Colon (tissue), 2 donors: ENCODE measurements around the gene BCOR.

Experiments
- FAIRE-seq: peaks from 2 replicates; lab custom pipeline; 2012; peaks lifted over from hg19 to GRCh38; lab: Jason Lieb, UNC
- donor health status: control.
- donor health status: control.

Gene BCOR

DNA sequence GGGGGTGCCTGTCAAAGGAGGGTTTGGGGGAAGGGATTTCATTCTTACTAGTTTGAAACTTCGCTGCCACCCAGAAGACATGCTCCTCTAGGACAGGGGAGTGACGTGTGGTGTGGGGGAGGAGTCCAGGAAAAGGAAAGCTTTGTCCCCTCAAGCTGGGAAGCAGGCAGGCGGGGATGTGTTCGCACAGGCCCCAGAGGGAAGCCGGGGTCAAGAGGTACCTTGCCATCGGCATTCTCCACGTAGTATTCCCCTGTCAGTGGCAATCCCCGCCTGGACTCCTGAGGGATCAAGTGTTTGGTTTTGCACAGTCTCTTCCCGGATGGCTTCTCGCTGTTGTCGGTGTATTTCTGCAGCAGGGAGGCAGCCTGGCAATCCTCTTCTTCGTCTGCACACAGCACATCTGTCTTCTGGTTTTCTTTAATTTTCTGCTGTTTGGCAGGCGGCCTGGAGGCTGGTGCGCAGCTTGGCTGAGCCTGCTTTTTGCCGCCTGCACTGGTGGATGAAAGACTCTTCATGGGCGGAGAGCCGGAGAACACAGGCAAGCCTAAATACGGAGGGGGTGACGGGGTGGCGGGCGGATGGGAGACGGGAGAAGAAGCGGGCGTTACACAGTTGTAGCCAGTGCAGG lies 35.1 kb downstream of the BCOR start:
- no peak for FAIRE-seq

DNA sequence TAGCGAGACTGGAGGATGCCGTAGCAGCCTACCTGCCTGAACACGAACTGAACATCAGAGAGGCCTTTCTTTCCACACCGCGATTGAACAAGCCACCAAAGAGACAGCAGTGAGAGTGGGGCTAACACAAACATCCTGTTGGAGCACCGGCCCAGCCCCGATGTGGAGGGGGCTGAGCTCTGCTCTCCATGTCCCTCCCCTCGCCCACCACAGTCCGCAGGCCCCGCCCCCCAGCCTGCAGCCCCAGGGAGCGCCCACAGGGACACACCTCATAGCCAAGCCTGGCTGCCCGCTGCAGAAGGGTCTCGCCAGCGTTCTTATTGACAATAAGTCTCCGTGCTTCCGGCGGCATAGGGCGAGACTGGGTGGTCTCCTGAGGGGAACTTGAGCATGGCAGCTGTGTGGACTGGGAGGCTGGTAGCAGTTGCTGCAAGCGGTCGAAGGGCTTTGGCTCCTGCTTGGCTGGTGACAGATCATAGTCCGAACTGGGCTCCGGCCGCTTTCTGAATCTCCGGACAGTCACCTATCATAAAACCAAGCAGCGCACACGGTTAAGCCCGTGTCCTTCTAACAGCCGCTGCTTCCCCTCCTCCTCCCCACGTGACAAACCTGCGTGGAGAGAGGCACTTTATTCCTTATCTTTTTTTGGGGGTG lies 35.8 kb downstream of the BCOR start:
- FAIRE-seq = no peak

DNA sequence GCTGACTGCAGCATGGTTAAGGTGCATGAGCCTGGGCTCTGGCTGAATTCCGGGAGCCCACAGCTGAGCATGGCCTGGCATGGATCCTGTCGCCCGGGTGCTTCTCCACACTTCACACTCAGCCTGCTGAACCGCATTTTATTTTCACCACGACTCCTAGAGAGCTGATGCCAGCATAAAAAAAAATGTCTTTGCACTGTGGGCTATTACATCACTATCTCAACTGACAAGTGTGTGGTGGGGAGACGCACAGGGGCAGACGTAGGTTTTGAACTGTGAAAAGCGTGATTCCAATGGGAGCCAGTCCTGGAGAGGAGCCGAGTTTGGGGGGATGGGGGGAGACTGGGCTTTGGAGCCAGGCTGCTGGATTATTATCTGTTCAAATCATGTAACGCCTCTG lies 36.8 kb downstream of the BCOR start:
- no peak for FAIRE-seq

DNA sequence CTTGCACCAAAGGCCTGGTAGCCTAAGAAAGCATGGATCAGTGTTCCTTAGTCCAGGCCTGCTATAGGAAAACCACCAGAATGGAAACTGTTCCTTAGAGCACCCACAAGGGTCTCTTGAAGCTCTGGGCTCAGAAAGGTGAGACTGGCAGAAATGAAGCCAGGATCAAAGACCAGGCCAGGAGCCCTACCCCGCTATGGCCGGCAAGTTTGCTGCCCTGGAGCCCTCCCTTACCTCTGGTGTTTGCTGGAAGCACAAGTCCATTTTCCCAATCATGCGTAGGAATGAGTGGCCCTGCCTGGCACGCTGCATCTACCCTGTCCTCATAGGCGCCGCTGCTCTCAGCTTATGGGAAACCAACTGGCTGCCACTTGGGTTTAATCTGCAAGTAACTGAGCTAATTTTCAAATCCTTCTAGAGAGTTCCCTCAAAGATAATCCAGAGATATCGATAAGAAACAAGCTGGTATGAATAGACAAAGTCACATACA lies 37.4 kb downstream of the BCOR start:
- no peak for FAIRE-seq

DNA sequence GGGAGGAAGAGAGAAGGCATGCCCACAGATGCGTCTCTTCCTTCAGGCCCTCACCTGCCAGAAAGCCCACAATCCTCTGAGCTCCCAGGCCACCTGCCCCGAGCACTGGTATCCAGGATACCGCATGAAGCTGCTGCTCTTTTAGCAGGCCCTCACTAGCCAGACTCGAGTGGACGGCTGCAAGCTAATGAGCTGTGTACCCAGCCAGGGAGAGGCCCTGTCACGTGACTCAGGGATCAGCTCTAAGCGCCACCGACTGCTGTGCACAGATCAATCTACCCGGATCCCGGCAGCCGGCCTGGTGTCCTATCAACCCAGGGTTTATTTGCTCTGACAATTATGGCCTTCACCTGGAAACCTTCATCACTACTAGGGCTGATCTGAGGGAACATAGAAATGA lies 39.0 kb downstream of the BCOR start:
- FAIRE-seq = no peak

DNA sequence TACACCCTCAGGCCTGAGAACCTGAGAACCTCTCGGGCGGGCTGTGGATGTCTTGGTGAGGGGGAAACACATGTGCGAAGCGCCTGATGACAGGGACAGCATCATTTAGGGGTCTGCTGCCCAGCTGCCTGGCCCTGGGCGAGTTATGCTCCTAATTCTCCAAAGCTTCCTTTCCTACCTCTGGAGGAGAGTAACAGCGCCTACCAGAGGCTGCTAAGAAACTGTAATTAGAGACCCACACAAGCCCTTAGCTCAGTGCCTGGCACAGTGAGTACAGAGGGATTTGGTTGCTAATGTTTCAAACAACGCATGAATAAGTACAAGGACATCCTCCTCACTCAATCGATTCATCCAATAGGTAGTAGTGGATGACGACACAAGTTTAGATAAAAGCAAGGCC lies 40.4 kb downstream of the BCOR start:
- FAIRE-seq = no peak

DNA sequence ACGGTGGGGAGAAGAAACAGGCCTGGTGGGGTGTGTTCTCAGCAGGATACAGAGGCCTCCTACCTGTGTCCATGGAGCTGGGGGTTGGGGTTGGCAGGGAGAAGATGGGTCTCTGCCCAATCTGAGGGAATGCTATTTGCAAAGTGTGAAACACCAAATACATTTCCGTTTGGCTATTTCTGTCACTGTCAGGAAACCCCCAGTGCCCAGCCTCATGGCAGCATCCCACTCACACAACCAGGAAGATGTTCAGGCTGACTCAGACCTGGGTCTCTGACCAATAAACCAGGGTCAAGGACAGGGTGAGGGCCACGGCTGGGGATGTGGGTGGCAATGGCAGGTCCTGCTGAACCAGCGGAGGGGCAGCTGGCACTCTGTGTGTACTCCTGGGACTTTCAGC lies 41.3 kb downstream of the BCOR start:
- no peak for FAIRE-seq

DNA sequence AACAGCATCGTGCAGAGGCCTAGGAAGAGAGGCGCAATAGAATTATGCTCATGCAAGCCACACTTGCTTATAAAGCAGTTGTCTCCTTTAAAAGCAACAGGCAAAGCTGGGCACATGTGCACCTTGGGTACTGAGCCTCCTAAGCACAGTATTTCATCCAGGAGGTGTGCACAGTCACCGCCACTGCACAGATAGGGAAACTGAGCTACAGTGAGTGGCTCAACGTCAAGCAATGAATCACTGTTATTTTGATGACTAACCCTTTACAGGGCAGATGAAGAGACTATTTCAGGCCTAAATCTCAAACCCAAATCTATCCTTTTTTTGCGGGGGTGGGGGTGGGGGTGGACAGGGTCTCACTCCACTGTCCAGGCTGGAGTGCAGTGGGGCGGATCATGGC lies 42.3 kb downstream of the BCOR start:
- FAIRE-seq = no peak

DNA sequence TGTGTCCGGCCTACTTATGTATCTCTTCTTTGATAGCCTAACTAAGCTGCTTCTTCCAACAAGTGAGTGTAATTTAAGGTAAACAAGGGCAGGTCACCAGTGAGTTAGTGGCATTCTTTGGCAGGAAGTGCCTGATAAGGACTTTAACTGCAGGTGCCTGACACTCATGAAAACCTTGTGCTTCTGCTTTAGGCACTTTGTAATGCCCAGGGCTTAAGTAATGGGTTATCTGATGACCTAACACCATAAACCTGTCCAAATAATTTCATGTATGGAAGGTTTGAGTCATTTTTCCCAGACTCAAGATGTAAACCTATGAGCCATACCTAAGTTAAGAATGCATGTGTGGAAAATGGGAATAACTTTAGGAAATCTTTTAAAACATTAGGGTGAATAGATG lies 43.0 kb downstream of the BCOR start:
- no peak for FAIRE-seq

DNA sequence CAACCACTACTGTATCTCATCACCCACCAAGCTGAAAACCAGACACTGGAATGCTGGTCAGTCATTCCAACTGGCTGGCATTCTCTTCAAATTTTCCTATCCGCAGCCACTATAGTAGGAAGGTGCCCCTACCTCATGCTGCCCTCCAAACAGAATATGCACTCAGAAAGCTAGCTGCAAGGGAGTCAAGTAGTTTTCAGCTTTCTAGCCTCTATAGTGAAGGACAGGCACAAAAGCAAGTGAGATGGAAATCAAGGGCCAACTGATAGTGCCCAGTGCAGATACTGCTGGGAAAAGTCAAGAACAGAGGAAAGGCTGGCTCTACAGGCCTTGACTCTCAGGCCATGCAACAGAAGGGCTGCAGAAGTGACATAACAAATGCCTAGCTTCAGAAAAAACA lies 47.2 kb downstream of the BCOR start:
- no peak for FAIRE-seq

DNA sequence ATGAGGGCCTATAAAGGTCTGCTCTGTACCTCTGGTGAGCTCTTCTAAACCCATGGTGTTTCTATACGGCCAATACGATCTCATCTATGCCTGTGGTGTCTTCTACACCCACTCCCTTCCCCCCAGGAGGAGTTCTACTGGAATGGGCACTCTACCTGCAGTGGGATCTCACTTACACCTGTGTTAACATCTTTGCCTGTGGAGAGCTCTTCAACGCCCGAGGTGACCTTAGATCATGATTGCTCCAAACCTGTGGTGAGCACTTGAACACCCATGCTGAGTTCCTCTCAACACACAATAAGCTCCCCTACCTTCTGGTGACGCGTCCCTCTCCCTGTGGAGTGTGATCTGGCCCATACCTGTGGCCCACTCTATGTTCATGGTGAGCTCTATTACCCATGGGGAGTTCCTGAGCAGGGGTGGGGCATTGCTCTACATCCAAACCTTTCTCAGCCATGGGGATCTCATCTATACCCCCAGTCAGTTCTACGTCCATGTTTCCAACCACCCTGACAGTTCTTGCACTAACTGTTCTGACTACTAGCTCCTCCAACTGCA lies 48.6 kb downstream of the BCOR start:
- no peak for FAIRE-seq

DNA sequence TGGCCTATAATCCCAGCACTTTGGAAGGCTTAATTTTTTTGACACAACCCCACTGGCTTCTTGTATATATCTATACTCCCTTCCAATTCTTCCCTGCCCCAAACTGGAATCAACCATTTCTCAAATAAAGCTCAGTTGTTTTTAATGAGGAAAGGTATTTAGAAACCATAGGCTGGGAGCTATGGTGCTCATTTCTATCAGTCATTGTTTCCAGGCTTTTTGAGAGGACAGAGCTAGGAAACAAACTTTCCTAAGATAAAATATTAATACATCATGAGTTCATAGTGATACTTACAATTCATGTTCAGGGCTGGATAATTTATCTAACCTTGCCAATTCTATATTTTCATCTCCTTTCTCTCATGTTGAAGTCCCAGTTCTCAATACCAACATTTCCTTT lies 50.3 kb downstream of the BCOR start:
- FAIRE-seq = no peak

DNA sequence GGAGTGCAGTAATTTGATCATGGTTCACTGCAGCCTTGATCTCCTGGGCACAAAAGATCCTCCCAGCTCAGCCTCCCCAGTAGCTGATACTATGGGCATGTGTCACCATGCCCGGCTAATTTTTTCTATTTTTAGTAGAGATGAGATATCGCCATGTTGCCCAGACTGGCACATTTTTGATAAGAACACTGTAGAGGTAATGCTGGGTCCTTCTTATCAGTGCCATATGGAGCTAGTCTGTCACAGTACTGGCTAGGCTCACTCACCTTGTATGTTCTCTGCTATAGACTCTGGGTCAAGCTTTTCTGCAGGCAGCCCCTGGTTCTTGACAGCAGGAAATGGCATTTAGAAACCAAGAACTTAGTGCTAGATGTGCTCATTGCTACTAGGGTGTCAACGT lies 53.9 kb downstream of the BCOR start:
- no peak for FAIRE-seq

DNA sequence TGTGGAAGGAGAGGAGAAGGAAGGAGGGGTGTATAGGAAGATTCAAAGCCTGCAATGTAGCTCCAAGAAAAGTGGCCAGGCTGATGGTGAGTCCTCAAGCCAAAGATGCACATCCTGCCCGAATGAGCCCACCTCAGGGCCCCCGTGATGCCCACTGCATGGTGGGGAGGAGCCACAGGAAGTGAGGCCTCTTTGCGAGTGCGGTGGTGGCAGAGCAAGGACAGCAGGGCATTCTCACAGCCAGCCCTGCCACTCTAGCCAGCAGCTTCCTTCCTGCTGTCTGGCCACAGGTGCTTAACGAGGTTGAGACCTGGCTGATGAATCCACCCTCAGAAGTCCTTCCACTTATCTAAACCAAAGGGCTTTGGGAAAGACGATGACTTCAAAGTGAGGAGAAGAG lies 55.8 kb downstream of the BCOR start:
- no peak for FAIRE-seq

DNA sequence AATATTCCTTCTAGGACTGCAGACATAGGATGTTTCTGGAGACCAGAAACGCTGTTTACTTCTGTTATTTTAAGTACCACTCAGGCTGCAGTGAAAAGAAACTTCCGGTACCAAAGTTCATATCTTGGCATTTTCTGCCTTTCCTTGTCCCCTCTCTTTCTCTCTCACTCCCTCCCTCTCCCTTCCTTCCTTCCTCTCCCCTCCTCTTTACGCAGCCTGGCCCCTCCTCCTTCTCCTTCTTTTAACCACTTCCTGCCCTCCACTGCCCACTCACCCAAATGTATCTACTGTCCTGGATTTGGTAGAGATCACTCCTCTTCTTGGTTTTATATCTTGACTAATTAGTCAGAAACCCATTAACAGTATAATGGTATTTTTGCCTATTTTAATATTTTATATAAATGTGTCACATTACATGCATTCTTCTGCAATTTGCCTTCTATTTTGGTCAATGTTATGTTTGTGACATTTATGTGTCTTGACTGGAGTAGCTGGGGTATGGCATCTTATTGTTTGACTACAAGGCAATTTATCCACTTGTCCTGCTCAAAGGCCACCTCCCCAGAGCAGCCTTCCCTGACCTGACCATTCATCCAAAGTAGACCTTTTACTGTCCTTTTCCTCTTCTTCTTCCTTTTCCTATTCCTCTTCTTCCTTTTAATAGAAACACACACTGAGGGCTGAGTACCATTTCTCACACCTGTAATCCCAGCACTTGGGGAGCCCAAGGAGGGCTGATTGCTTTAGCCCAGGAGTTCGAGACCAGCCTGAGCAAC lies 56.9 kb downstream of the BCOR start:
- no peak for FAIRE-seq

DNA sequence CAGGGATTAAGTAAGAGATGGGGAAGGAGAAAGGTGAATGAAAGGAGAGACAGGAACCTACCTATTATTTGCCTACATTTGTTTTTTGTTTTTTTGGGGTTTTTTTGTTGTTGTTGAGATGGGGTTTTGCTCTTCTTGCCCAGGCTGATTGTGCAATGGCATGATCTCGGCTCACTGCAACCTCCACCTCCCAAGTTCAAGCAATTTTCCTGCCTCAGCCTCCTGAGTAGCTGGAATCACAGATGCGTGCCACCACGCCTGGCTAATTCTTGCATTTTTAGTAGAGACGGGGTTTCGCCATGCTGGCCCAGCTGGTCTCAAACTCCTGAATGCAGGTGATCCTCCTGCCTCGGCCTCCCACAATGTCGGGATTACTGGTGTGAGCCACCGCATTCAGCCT lies 57.9 kb downstream of the BCOR start:
- FAIRE-seq = no peak

DNA sequence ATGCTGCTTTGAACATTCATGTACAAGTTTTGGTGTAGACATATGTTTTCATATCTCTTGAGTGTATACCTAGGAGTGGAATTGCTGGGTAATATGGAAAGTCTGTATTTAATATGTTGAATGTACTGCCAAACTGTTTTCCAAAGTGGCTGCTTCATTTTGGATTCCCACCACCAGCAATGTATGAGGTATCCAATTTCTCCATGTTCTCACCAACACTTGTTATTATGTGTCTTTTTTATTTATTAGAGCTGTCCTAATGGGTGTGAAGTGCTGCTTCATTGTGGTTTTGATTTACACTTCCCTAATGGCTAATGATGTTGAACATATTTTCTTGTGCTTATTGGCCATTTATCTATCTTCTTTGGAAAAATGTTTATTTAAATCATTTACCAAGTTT lies 60.4 kb downstream of the BCOR start:
- FAIRE-seq = no peak

DNA sequence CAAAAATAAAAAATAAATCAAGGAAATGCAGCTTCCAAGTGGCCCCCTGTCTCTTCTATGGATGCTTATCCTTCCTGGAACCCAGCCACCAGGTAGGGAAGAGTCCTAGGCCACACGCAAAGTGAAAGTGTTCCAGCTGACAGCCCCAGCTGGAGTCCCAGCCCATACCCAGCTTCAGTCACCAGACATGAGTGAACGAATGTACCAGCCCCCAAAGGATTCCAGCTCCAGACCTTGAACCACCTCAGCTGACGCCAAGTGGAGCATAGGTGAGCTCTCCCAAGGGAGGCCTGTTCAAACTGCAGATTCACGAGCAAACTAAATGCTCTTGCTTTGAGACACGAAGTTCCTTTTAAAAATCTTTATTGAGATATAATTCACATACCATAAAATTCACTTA lies 62.0 kb downstream of the BCOR start:
- no peak for FAIRE-seq

DNA sequence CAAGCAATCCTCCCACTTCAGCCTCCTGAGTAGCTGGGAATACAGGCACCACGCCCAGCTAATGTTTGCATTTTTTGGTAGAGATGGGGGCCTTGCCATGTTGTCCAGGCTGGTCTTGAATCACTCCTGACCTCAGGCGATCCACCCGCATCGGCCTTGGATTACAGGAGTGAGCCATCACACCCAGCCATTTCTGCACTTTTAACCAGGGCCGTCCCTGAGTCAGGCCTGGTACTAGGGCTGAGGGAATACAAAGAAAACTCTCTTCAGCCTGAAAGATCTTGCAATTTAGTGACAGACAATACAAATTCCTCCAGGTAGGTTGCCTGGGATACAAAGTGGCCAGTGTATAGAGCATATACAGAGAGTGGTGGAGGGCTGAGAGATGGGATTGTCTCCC lies 65.8 kb downstream of the BCOR start:
- FAIRE-seq = no peak

DNA sequence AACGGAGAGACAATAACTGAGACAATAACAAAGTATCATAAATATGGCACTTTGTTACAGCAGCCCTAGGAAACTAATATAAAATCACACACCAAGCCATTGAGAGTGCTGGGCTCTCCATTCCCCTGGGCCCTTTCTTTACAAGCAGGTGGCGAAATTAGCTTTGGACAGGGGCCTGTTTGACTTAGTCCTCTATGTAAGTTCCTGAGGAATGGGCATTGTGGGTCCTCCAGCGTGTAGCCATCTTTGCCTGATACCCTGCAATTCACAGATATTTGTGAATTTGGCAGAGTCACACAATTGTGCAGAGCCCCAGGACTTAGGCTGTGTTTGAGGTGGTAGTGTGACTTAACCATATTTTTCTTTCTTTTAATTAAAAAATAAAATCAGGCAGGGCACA lies 67.6 kb downstream of the BCOR start:
- no peak for FAIRE-seq

DNA sequence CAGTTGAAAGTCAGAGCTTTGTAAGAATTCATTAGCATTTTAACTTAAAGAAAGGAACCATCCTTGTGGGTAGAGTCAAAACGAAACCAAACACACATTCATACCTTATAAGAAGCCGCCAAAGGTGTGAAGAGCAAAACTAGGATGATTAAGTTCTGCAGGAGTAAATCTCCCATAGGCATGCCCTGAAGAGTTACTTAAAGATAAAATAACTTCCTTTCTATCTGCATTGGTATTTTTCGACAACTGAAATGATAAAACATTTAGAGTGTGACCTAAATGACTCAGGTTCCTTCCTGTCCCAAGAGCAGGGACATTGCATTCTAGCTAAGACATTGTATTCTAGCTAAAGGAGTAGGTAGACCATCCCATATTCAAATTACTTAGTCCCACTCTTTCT lies 75.3 kb downstream of the BCOR start:
- FAIRE-seq = no peak

DNA sequence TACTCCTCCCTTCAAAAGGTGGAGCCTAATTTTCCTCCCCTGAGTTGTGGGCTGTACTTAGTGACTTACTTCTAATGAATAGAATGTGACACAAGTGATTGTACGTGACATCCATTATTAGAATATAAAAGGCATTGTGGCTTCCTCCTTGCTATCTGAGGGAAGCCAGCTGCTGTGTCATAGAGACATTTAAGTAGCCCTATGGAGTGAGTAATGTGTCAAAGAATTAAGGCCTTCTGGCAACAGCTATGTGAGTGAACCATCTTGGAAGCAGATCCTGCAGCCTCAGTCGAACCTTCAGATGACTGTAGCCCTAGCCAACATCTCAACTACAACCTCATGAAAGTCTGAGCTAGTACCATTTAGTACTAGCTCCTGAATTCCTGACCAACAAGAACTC lies 76.1 kb downstream of the BCOR start:
- FAIRE-seq = no peak

DNA sequence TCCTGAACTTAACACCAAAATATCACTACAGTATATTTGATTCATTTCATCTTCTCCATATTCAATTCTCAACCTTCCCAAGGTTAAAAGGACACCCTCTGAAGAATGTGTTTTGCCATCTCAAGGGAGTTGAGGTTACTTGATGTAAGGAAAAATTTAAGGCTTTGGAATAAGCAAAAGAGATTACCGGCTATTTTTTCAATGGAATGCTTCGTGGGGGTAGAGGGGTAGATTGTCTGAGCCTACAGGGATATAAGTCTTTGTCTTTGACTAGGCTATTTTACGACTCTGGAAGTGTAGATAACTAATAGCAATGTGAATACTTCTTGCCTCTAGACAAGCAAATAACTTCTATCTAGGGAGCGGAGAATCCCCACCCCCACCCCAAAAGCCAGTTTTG lies 78.2 kb downstream of the BCOR start:
- FAIRE-seq = no peak
